H9 (cell line): ENCODE results near the gene GPR25. TPM values are rescaled to one million over a fixed set of nuclear protein-coding genes. Genes with fewer than 3 reads are reported as not detected.

Experiments
- DNase-seq: peaks from one replicate; pipeline ENCODE4 v3.0.0-alpha.2; 2017
- H2AFZ ChIP-seq: one replicate; pipeline ENCODE4 v1.6.1; 2013; ENCODE audit warnings: mild to moderate bottlenecking, low read length, control low read depth, moderate library complexity
- H2AK5ac ChIP-seq: 2 replicates; pipeline ENCODE4 v1.6.1; 2013; ENCODE audit warnings: low read length, control low read depth, mixed read lengths; ENCODE audit not compliant: insufficient read length
- H2BK120ac ChIP-seq: one replicate; pipeline ENCODE4 v1.6.1; 2013; ENCODE audit warnings: low read depth, mild to moderate bottlenecking, low read length, control low read depth, inconsistent platforms; ENCODE audit not compliant: poor library complexity, severe bottlenecking
- H2BK12ac ChIP-seq: 2 replicates; pipeline ENCODE4 v1.6.1; 2013; ENCODE audit warnings: low read length, control low read depth, mixed read lengths, low read depth; ENCODE audit not compliant: insufficient read length
- H2BK15ac ChIP-seq: 2 replicates; pipeline ENCODE4 v1.6.1; 2013; ENCODE audit warnings: low read depth, low read length, control low read depth
- H2BK20ac ChIP-seq: one replicate; pipeline ENCODE4 v1.6.1; 2013; ENCODE audit warnings: low read depth, mild to moderate bottlenecking, low read length, control low read depth, inconsistent platforms; ENCODE audit not compliant: poor library complexity, severe bottlenecking
- H2BK5ac ChIP-seq: 2 replicates; pipeline ENCODE4 v1.6.1; 2013; ENCODE audit warnings: low read length, control low read depth, mixed read lengths; ENCODE audit not compliant: insufficient read length
- H3K14ac ChIP-seq: 2 replicates; pipeline ENCODE4 v1.6.1; 2013; ENCODE audit warnings: low read length, control low read depth; ENCODE audit not compliant: insufficient read depth
- H3K18ac ChIP-seq: 2 replicates; pipeline ENCODE4 v1.6.1; 2013; ENCODE audit warnings: low read depth, mild to moderate bottlenecking, mixed read lengths, low read length, control low read depth; ENCODE audit not compliant: insufficient read length
- H3K23ac ChIP-seq: 2 replicates; pipeline ENCODE4 v1.6.1; 2013; ENCODE audit warnings: low read length, control low read depth, mixed read lengths, low read depth; ENCODE audit not compliant: insufficient read length
- H3K23me2 ChIP-seq: 2 replicates; pipeline ENCODE4 v1.6.1; 2013; ENCODE audit warnings: low read depth, mild to moderate bottlenecking, mixed read lengths, low read length, control low read depth; ENCODE audit not compliant: insufficient read length, poor library complexity, severe bottlenecking
- H3K27ac ChIP-seq: 2 replicates; pipeline ENCODE4 v1.5.1; 2013; ENCODE audit warnings: low read length, control low read depth, mixed read lengths, low read depth; ENCODE audit not compliant: insufficient read length
- H3K27me3 ChIP-seq: 2 replicates; pipeline ENCODE4 v1.6.1; 2013; ENCODE audit warnings: low read length, control low read depth, inconsistent platforms; ENCODE audit not compliant: insufficient read depth
- H3K4ac ChIP-seq: 2 replicates; pipeline ENCODE4 v1.6.1; 2013; ENCODE audit warnings: low read depth, mild to moderate bottlenecking, control low read depth, inconsistent platforms, low read length, moderate library complexity
- H3K4me1 ChIP-seq: 2 replicates; pipeline ENCODE4 v1.6.1; 2013; ENCODE audit warnings: low read length, control low read depth, inconsistent platforms; ENCODE audit not compliant: insufficient read depth
- H3K4me2 ChIP-seq: 2 replicates; pipeline ENCODE4 v1.6.1; 2013; ENCODE audit warnings: low read length, control low read depth, mixed read lengths; ENCODE audit not compliant: insufficient read length, insufficient read depth
- H3K56ac ChIP-seq: 2 replicates; pipeline ENCODE4 v1.6.1; 2013; ENCODE audit warnings: low read depth, mild to moderate bottlenecking, mixed read lengths, low read length, control low read depth; ENCODE audit not compliant: insufficient read length
- H3K79me1 ChIP-seq: 2 replicates; pipeline ENCODE4 v1.6.1; 2013; ENCODE audit warnings: low read depth, mild to moderate bottlenecking, moderate library complexity, low read length, control low read depth, inconsistent platforms; ENCODE audit not compliant: insufficient read depth, poor library complexity, severe bottlenecking
- H3K79me2 ChIP-seq: 2 replicates; pipeline ENCODE4 v1.6.1; 2013; ENCODE audit warnings: low read length, control low read depth, inconsistent platforms; ENCODE audit not compliant: insufficient read depth
- H3K9ac ChIP-seq: 2 replicates; pipeline ENCODE4 v1.6.1; 2013; ENCODE audit warnings: low read length, control low read depth, mixed read lengths; ENCODE audit not compliant: insufficient read length; ENCODE audit errors: extremely low read depth
- H3K9me3 ChIP-seq: one replicate; pipeline ENCODE4 v1.6.1; 2013; ENCODE audit warnings: low read depth, low read length, inconsistent platforms; ENCODE audit not compliant: control insufficient read depth
- H3T11ph ChIP-seq: one replicate; pipeline ENCODE4 v1.6.1; 2013; ENCODE audit warnings: mild to moderate bottlenecking, low read length, control low read depth, inconsistent platforms
- H4K20me1 ChIP-seq: one replicate; pipeline ENCODE4 v1.6.1; 2013; ENCODE audit not compliant: control insufficient read depth, insufficient read length, insufficient read depth
- H4K5ac ChIP-seq: 2 replicates; pipeline ENCODE4 v1.6.1; 2013; ENCODE audit warnings: low read depth, mild to moderate bottlenecking, mixed read lengths, low read length, control low read depth; ENCODE audit not compliant: insufficient read length
- H4K8ac ChIP-seq: replicated peaks from 2 replicates; pipeline ENCODE4 v1.6.1; 2013; ENCODE audit warnings: low read length, control low read depth, mixed read lengths, low read depth; ENCODE audit not compliant: insufficient read length
- H4K91ac ChIP-seq: 2 replicates; pipeline ENCODE4 v1.6.1; 2013; ENCODE audit warnings: low read depth, mild to moderate bottlenecking, moderate library complexity, mixed read lengths, low read length, control low read depth; ENCODE audit not compliant: insufficient read length
- H3K27ac Mint-ChIP-seq, 3 experiments: 2 replicates in 2 of 3; 3 replicates in 1 of 3; pipeline ENCODE4 v1.8.0; 2020 to 2021; ENCODE audit warnings: mixed read lengths in 3 of 3, mild to moderate bottlenecking in 1 of 3, moderate library complexity in 1 of 3
- H3K27me3 Mint-ChIP-seq: 2 replicates; pipeline ENCODE4 v1.8.0; 2021; ENCODE audit warnings: low read depth, mild to moderate bottlenecking, moderate library complexity, mixed read lengths
- H3K36me3 Mint-ChIP-seq, 3 experiments: 2 replicates in 2 of 3; 3 replicates in 1 of 3; pipeline ENCODE4 v1.8.0; 2020 to 2021; ENCODE audit warnings: low read depth in 3 of 3, mixed read lengths in 3 of 3; ENCODE audit not compliant: insufficient read depth in 1 of 3
- H3K4me1 Mint-ChIP-seq, 2 experiments: 2 replicates each; pipeline ENCODE4 v1.8.0; 2020; ENCODE audit warnings: mixed read lengths in 2 of 2
- H3K4me3 Mint-ChIP-seq, 2 experiments: 2 replicates in 1 of 2; 3 replicates in 1 of 2; pipeline ENCODE4 v1.8.0; 2020 to 2021; ENCODE audit warnings: mild to moderate bottlenecking in 2 of 2, mixed read lengths in 2 of 2, moderate library complexity in 1 of 2
- H3K9me3 Mint-ChIP-seq, 2 experiments: 2 replicates in 1 of 2; 3 replicates in 1 of 2; pipeline ENCODE4 v1.8.0; 2020; ENCODE audit warnings: mild to moderate bottlenecking in 2 of 2, mixed read lengths in 2 of 2, moderate library complexity in 1 of 2
- CTCF ChIP-seq: fragments of 200-600 bp; sonication (generic); conservative IDR thresholded peaks from 3 replicates; pipeline ENCODE4 v1.8.0; 2021; ENCODE audit warnings: antibody characterized with exemption, mild to moderate bottlenecking
- total RNA-seq: library from RNA; stranded (reverse); gene quantifications from 2 replicates; pipeline ENCODE4 v1.2.1, GENCODE V29; 2021

GPR25 gene
- total RNA-seq, 1 experiment from 2014 or later: not detected

DNA sequence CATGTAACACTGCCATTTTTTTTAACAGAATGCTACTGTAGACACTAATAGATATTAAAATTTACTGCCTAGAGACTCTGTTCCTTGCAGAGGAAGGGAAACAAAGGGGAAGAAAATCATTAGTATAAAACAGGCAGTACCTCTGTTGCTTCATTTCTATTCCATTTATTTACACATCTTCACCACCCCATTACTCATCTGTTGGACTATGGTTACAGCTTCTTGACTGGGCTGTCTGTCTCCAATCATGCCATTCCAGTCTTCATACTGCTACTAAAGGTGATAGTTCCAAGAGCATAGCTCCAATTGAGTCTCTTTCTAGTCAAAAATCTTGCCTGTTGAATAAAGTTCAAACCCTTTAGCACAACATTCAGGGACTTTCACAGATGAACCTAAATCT lies 22.2 kb upstream of the GPR25 start:
- H3K27ac Mint-ChIP-seq: no peak overlapping the region

More for the DNA sequence above, 22.2 kb upstream of the GPR25 start:
- Mint-ChIP-seq H3K27me3 (no peaks in the 10 kb centered on the region), H3K4me1 (peaks cover 7 to 12% of the 10 kb centered on the region in 2 experiments), H3K36me3 (peaks cover 8 to 53% (median 47%) of the 10 kb centered on the region in 3 experiments; a peak in 6 of 7 replicates), H3K4me3 (no peak overlapping the region), H3K9me3 (no peaks in the 10 kb centered on the region)
- Histone ChIP-seq H2BK15ac (no peak overlapping the region), H3K4me1 (no peaks in the 10 kb centered on the region), H4K8ac (no peak overlapping the region), H3K14ac (no peak overlapping the region), H2AFZ (no peak overlapping the region), H2BK120ac (no peak overlapping the region), H3K79me1 (no peaks in the 10 kb centered on the region), H3K9me3 (no peaks in the 10 kb centered on the region), H3K56ac (no peak overlapping the region), H4K20me1 (no peaks in the 10 kb centered on the region), H3K23ac (no peak overlapping the region), H3K9ac (no peak overlapping the region), H3K27me3 (no peaks in the 10 kb centered on the region), H3K27ac (no peak overlapping the region), H2BK12ac (no peak overlapping the region), H3K4me2 (no peak overlapping the region), H2BK20ac (no peak overlapping the region), H3K18ac (no peak overlapping the region), H3K79me2 (no peaks in the 10 kb centered on the region), H4K5ac (no peak overlapping the region), H3T11ph (no peak overlapping the region), H3K23me2 (no peaks in the 10 kb centered on the region), H2AK5ac (no peak overlapping the region), H2BK5ac (no peak overlapping the region), H3K4ac (no peak overlapping the region), H4K91ac (no peak overlapping the region)
- TF ChIP-seq CTCF: no peak
- DNase-seq: no peak
